ENCODE measurements around the gene TAF6L.
A peak's percentile ranks its signal among the peaks of the same experiment; 100 is the strongest.
"Not testable (repeated sequence)": the region's sequence is repeated elsewhere in the genome, so short reads cannot be mapped to it uniquely, and the experiment has no call there.

TAF6L gene

DNA sequence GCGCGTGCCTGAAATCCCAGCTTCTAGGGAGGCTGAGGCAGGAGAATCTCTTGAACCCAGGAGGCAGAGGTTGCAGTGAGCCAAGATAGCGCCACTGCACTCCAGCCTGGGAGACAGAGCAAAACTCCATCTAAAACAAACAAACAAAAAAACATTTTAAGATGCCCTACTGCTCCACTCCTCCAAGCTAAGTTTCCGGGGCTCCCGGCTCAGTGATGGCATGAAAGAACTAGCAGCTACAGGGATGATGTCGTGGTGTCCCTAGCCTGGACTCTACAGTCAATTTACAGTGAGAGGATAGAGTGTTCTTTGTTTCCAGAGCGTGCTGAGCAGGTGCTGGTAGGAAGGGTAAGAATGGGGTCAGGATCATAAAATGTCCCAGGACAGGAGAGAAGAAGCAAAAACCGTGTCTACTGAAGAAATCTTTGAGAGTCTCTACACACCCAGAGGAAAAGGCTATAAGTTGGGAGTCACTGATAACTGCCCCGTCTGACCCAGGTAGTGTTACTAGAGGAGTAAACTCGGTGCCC lies 16.0 kb upstream of the TAF6L start:
- Histone ChIP-seq H3K4me3 (ENCODE audit: insufficient read depth, low read depth, low read length, poor library complexity, severe bottlenecking) (no peak overlapping the region), H3K27me3 (replicated peaks; ENCODE audit: control insufficient read depth, insufficient read depth, low read length, poor library complexity, severe bottlenecking) (no peaks in the 10 kb centered on the region), H3K9me3 (ENCODE audit: control insufficient read depth, low read length) (no peaks in the 10 kb centered on the region), H3K36me3 (ENCODE audit: control insufficient read depth, insufficient read depth, low read length) (peaks cover 8% of the 10 kb centered on the region), H3K27ac (ENCODE audit: insufficient read depth, low read length, poor library complexity, severe bottlenecking) (no peak overlapping the region), H3K4me1 (ENCODE audit: control insufficient read depth, insufficient read depth, low read length, poor library complexity, severe bottlenecking) (peaks cover 18% of the 10 kb centered on the region)
- DNase-seq, result no peak

DNA sequence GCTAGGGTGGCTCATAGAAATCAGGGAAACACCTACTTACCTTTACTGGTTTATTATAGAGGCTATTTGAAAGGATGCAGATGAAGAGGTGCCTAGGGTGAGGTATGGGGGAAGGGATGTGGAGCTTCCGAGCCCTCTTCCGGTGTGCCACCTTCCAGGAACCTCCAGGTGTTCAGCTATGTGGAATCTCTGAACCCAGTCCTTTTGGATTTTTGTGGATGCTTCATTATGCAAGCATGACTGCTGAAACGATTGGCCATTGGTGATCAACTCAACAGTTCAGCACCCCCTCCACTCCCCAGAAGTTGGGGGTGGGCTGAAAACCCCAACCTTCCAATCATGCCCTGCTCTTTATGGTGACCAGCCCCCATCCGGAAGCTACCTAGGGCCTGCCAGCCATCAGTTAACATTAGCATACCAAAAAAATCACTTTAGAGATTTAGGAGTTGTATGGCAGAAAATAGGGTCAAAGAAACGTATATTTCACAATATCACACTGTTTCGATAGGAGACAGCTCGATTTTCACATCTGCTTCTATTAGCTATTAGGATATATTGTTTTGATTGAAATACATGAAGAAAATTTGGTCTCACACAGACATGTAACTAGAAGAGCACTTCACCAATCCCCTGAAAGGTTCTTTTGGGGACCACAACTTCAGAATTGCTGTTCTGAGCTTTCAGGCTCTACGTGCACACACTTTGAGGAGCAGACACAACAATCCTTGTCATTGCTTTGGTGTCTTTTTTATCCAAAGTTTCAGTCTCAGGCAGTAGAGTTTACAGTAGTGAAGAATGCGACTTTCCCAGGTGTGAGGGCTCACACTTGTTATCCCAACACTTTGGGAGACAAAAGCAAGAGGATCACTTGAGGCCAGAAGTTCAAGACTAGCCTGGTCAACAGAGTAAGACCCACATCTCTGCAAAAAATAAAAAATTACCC lies 13.1 kb upstream of the TAF6L start:
- H3K9me3 ChIP-seq (ENCODE audit: control insufficient read depth, low read length), result no peaks in the 10 kb centered on the region
- H3K4me3 ChIP-seq (ENCODE audit: insufficient read depth, low read depth, low read length, poor library complexity, severe bottlenecking), result no peak overlapping the region
- no peak overlapping the region for H3K27ac ChIP-seq (ENCODE audit: insufficient read depth, low read length, poor library complexity, severe bottlenecking)
- no peaks in the 10 kb centered on the region for H3K27me3 ChIP-seq (replicated peaks; ENCODE audit: control insufficient read depth, insufficient read depth, low read length, poor library complexity, severe bottlenecking)
- DNase-seq, result no peak
- peaks cover 27% of the 10 kb centered on the region for H3K4me1 ChIP-seq (ENCODE audit: control insufficient read depth, insufficient read depth, low read length, poor library complexity, severe bottlenecking)
- H3K36me3 ChIP-seq (ENCODE audit: control insufficient read depth, insufficient read depth, low read length), result no peaks in the 10 kb centered on the region

DNA sequence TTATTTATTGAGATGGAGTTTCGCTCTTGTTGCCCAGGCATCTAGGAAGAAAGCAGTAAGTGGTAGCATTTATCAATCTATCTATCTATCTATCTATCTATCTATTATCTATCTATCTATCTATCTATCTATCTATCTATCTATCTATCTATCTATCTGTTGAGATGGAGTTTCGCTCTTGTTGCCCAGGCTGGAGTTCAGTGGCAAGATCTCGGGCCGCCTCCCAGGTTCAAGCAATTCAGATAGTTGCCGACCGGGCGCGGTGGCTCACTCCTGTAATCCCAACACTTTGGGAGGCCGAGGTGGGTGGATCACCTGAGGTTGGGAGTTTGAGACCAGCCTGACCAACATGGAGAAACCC lies 10.3 kb upstream of the TAF6L start:
- Histone ChIP-seq H3K4me1 (ENCODE audit: control insufficient read depth, insufficient read depth, low read length, poor library complexity, severe bottlenecking) (peaks cover 16% of the 10 kb centered on the region), H3K27ac (ENCODE audit: insufficient read depth, low read length, poor library complexity, severe bottlenecking) (peak overlapping the region; percentile 18)
- not testable (repeated sequence) for H3K27me3 ChIP-seq (replicated peaks; ENCODE audit: control insufficient read depth, insufficient read depth, low read length, poor library complexity, severe bottlenecking); H3K9me3 ChIP-seq (ENCODE audit: control insufficient read depth, low read length); H3K36me3 ChIP-seq (ENCODE audit: control insufficient read depth, insufficient read depth, low read length); DNase-seq; H3K4me3 ChIP-seq (ENCODE audit: insufficient read depth, low read depth, low read length, poor library complexity, severe bottlenecking)

DNA sequence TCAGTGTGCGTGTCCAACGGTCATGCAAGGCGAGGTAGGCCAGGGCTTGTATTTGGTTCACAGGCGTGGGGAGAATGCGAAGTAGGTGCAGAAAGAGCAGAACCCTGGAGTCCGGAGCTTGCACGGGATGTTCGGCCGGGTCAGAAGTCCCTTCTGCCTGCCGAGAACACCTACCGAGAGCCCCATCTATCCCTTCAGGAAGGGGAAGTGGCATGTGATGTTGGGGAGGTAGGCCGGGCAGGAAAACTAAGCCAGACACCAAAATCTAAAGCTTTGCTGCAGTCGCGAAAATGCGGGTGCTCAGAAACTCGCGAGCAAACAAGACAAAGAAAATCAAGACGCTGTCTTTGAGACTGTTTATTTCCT lies 435 bp upstream of the TAF6L start:
- H3K27me3 ChIP-seq (replicated peaks; ENCODE audit: control insufficient read depth, insufficient read depth, low read length, poor library complexity, severe bottlenecking), result no peaks in the 10 kb centered on the region
- DNase-seq, result no peak
- H3K27ac ChIP-seq (ENCODE audit: insufficient read depth, low read length, poor library complexity, severe bottlenecking), result peak overlapping the region; percentile 79
- no peaks in the 10 kb centered on the region for H3K9me3 ChIP-seq (ENCODE audit: control insufficient read depth, low read length)
- H3K36me3 ChIP-seq (ENCODE audit: control insufficient read depth, insufficient read depth, low read length), result peaks cover 18% of the 10 kb centered on the region
- H3K4me1 ChIP-seq (ENCODE audit: control insufficient read depth, insufficient read depth, low read length, poor library complexity, severe bottlenecking), result peaks cover 15% of the 10 kb centered on the region
- H3K4me3 ChIP-seq (ENCODE audit: insufficient read depth, low read depth, low read length, poor library complexity, severe bottlenecking), result peak overlapping the region; percentile 64

DNA sequence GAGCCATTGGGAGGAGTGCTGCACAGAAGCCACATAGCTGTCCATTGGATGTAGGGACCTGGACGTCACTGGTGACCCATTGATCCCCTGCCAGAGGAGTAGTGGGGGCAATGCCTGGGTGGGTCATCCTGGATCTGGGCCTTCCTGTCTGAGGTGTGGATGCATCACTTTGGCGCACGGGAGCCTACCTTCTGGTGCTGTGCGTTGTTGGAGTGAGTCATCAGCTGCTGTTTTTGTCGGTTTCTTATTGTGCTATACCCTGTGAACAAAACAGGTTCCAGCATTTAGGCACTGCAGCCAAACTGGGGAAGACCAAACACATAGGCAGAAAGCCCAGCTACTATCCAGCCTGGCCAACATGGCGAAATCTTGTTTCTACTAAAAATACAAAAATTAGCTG lies 3.2 kb downstream of the TAF6L start:
- H3K9me3 ChIP-seq (ENCODE audit: control insufficient read depth, low read length), result no peaks in the 10 kb centered on the region
- DNase-seq, result no peak
- peaks cover 15% of the 10 kb centered on the region for H3K4me1 ChIP-seq (ENCODE audit: control insufficient read depth, insufficient read depth, low read length, poor library complexity, severe bottlenecking)
- no peak overlapping the region for H3K27ac ChIP-seq (ENCODE audit: insufficient read depth, low read length, poor library complexity, severe bottlenecking)
- H3K27me3 ChIP-seq (replicated peaks; ENCODE audit: control insufficient read depth, insufficient read depth, low read length, poor library complexity, severe bottlenecking), result no peaks in the 10 kb centered on the region
- no peak overlapping the region for H3K4me3 ChIP-seq (ENCODE audit: insufficient read depth, low read depth, low read length, poor library complexity, severe bottlenecking)
- H3K36me3 ChIP-seq (ENCODE audit: control insufficient read depth, insufficient read depth, low read length), result peaks cover 4% of the 10 kb centered on the region

DNA sequence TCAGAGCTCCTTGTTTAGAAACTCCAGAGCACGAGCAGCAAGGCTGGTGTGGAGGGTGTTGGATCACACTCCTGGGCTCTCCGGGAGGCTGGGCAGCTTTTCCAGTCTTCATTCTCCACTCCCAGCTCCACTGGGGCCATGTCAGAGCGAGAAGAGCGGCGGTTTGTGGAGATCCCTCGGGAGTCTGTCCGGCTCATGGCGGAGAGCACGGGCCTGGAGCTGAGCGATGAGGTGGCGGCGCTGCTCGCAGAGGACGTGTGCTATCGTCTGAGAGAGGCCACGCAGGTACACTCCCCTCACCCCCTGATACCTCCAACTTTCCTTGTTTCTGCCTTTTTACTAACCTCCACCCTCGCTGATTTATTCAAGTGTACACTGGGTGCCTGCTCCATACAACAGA lies 4.5 kb downstream of the TAF6L start:
- no peaks in the 10 kb centered on the region for H3K9me3 ChIP-seq (ENCODE audit: control insufficient read depth, low read length)
- DNase-seq, result no peak
- peaks cover 7% of the 10 kb centered on the region for H3K4me1 ChIP-seq (ENCODE audit: control insufficient read depth, insufficient read depth, low read length, poor library complexity, severe bottlenecking)
- peaks cover 4% of the 10 kb centered on the region for H3K36me3 ChIP-seq (ENCODE audit: control insufficient read depth, insufficient read depth, low read length)
- no peak overlapping the region for H3K4me3 ChIP-seq (ENCODE audit: insufficient read depth, low read depth, low read length, poor library complexity, severe bottlenecking)
- H3K27me3 ChIP-seq (replicated peaks; ENCODE audit: control insufficient read depth, insufficient read depth, low read length, poor library complexity, severe bottlenecking), result no peaks in the 10 kb centered on the region
- no peak overlapping the region for H3K27ac ChIP-seq (ENCODE audit: insufficient read depth, low read length, poor library complexity, severe bottlenecking)

DNA sequence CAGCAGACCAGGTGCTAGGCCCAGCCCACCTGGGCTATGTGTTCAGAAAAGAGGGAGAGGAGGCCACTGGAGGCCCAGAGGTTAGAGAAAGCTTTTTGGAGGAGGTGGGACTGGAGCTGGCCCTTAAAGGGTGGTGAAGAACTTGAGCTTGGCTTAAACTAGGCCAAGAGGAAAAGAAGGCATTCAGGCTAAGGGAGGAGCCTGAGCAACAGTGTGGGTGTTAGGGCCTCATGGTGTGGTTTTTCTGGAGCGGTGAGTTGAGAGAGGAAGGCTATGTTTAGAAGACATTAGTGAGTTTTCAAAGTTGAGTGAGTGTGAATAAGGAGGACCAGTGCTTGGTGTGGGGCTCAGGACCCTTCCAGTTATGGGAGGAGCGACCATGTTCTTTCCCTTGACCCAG lies 6.2 kb downstream of the TAF6L start:
- DNase-seq, result no peak
- peaks cover 4% of the 10 kb centered on the region for H3K36me3 ChIP-seq (ENCODE audit: control insufficient read depth, insufficient read depth, low read length)

DNA sequence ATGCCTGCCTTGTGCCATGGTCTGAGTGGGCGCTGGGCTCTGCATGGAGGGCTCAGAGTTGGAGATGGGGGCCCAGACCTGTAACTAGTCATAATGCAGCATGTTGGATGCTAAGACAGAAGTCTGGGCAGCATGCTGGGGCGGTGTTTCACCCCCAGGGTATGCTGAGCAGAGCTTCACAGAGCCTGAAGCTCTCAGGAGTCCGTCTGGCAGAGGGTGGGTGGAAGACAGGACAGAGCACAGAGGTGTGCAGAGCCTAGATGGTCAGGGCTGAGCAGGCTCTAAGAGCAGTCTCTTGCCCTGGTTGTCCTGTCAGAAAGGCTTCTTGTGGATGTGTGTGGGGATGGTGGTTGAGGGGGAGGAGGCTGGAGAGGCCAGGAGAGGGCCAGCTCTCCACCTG lies 7.2 kb downstream of the TAF6L start:
- Histone ChIP-seq H3K4me3 (ENCODE audit: insufficient read depth, low read depth, low read length, poor library complexity, severe bottlenecking) (no peak overlapping the region), H3K36me3 (ENCODE audit: control insufficient read depth, insufficient read depth, low read length) (peaks cover 4% of the 10 kb centered on the region)
- DNase-seq, result no peak

More for the DNA sequence above, 6.2 kb downstream of the TAF6L start:
- H3K27ac ChIP-seq (ENCODE audit: insufficient read depth, low read length, poor library complexity, severe bottlenecking), result no peak overlapping the region
- no peaks in the 10 kb centered on the region for H3K27me3 ChIP-seq (replicated peaks; ENCODE audit: control insufficient read depth, insufficient read depth, low read length, poor library complexity, severe bottlenecking)
- H3K4me3 ChIP-seq (ENCODE audit: insufficient read depth, low read depth, low read length, poor library complexity, severe bottlenecking), result no peak overlapping the region
- H3K9me3 ChIP-seq (ENCODE audit: control insufficient read depth, low read length), result no peaks in the 10 kb centered on the region
- no peaks in the 10 kb centered on the region for H3K4me1 ChIP-seq (ENCODE audit: control insufficient read depth, insufficient read depth, low read length, poor library complexity, severe bottlenecking)

DNA sequence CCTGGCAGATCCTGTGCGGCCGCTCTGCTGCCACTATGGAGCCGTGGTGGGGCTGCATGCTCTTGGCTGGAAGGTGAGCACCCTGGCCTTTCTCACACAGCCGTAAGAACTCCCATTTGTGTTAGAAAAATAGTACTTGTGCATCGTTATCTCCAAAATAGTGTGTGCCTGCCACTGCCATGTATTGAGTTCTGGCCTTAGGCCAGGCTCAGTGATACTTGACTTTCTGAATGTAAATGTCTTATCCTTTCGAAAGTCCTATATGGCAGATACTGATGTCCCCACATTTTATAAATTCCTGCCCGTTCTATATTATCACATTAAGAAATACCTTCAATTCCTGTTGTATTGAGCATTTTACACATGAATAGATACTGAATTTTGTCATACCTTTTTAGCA lies 11.6 kb downstream of the TAF6L start:
- Histone ChIP-seq H3K4me1 (ENCODE audit: control insufficient read depth, insufficient read depth, low read length, poor library complexity, severe bottlenecking) (peaks cover 11% of the 10 kb centered on the region), H3K27ac (ENCODE audit: insufficient read depth, low read length, poor library complexity, severe bottlenecking) (no peak overlapping the region), H3K27me3 (replicated peaks; ENCODE audit: control insufficient read depth, insufficient read depth, low read length, poor library complexity, severe bottlenecking) (no peaks in the 10 kb centered on the region), H3K9me3 (ENCODE audit: control insufficient read depth, low read length) (no peaks in the 10 kb centered on the region), H3K4me3 (ENCODE audit: insufficient read depth, low read depth, low read length, poor library complexity, severe bottlenecking) (no peak overlapping the region), H3K36me3 (ENCODE audit: control insufficient read depth, insufficient read depth, low read length) (peaks cover 2% of the 10 kb centered on the region)
- no peak for DNase-seq

More for the DNA sequence above, 7.2 kb downstream of the TAF6L start:
- Histone ChIP-seq H3K27me3 (replicated peaks; ENCODE audit: control insufficient read depth, insufficient read depth, low read length, poor library complexity, severe bottlenecking) (no peaks in the 10 kb centered on the region), H3K27ac (ENCODE audit: insufficient read depth, low read length, poor library complexity, severe bottlenecking) (no peak overlapping the region), H3K4me1 (ENCODE audit: control insufficient read depth, insufficient read depth, low read length, poor library complexity, severe bottlenecking) (no peaks in the 10 kb centered on the region), H3K9me3 (ENCODE audit: control insufficient read depth, low read length) (no peaks in the 10 kb centered on the region)

DNA sequence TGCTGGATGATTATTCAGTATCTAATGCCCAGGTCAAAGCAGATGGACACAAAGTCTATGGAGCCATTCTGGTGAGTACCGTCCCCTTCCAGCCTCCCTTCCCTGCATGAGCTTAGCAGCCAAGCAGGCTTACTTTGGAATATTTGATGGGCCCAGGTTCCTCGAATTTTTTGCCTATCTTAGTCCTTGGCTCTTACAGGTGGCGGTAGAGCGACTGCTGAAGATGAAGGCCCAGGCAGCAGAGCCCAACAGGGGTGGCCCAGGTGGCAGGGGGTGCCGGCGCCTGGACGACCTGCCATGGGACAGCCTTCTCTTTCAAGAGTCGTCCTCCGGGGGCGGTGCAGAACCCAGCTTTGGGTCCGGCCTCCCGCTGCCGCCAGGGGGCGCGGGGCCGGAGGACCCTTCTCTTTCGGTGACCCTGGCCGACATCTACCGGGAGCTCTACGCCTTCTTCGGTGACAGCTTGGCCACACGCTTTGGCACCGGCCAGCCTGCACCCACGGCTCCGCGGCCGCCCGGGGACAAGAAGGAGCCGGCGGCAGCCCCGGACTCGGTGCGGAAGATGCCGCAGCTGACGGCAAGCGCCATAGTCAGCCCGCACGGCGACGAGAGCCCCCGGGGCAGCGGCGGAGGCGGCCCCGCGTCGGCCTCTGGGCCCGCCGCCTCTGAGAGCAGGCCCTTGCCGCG lies 15.3 kb downstream of the TAF6L start:
- H3K36me3 ChIP-seq (ENCODE audit: control insufficient read depth, insufficient read depth, low read length), result peaks cover 9% of the 10 kb centered on the region
- H3K4me1 ChIP-seq (ENCODE audit: control insufficient read depth, insufficient read depth, low read length, poor library complexity, severe bottlenecking), result peaks cover 28% of the 10 kb centered on the region
- DNase-seq, result peak; percentile 73 to 80 (median 76)

More for the DNA sequence above, 15.3 kb downstream of the TAF6L start:
- Histone ChIP-seq H3K4me3 (ENCODE audit: insufficient read depth, low read depth, low read length, poor library complexity, severe bottlenecking) (peak overlapping the region; percentile 98), H3K9me3 (ENCODE audit: control insufficient read depth, low read length) (no peaks in the 10 kb centered on the region), H3K27ac (ENCODE audit: insufficient read depth, low read length, poor library complexity, severe bottlenecking) (peak overlapping the region; percentile 89), H3K27me3 (replicated peaks; ENCODE audit: control insufficient read depth, insufficient read depth, low read length, poor library complexity, severe bottlenecking) (no peaks in the 10 kb centered on the region)
